CD14-positive monocyte (primary cell): ENCODE measurements around the gene D2HGDH. TPM values are rescaled to one million over a fixed set of nuclear protein-coding genes. Genes with fewer than 3 reads are reported as not detected.

Experiments used
- DNase-seq, 3 donors: peaks; one replicate each; pipeline ENCODE4 v3.0.0-alpha.2; 2011 to 2022
- H2AFZ ChIP-seq: 2 replicates; pipeline ENCODE4 v1.6.0; 2012; ENCODE audit warnings: mild to moderate bottlenecking, low read depth, low read length, inconsistent platforms; ENCODE audit not compliant: insufficient read depth, poor library complexity, severe bottlenecking
- H3K27ac ChIP-seq, 2 donors: 1 replicate in 1 of 2; 2 replicates in 1 of 2; pipeline ENCODE4 v1.5.1; 2012 to 2013; ENCODE audit warnings: low read length in 2 of 2, control low read depth in 1 of 2, inconsistent platforms in 1 of 2, low read depth in 1 of 2, mild to moderate bottlenecking in 1 of 2
- H3K27me3 ChIP-seq, 2 donors: one replicate each; pipeline versions ENCODE4 v1.6.0 to v1.6.1; 2011 to 2013; ENCODE audit warnings: low read length in 2 of 2; ENCODE audit not compliant: control insufficient read depth in 2 of 2, insufficient read depth in 2 of 2
- H3K36me3 ChIP-seq, 2 donors: replicated peaks in 1 of 2; 1 replicate in 1 of 2; 2 replicates in 1 of 2; pipeline versions ENCODE4 v1.5.1 to v1.6.1; 2012 to 2013; ENCODE audit warnings: low read length in 2 of 2, control low read depth in 1 of 2, inconsistent platforms in 1 of 2, mild to moderate bottlenecking in 1 of 2; ENCODE audit not compliant: insufficient read depth in 2 of 2, control insufficient read depth in 1 of 2
- H3K4me1 ChIP-seq, 2 donors: 1 replicate in 1 of 2; 2 replicates in 1 of 2; pipeline versions ENCODE4 v1.5.1 to v1.6.1; 2012 to 2013; ENCODE audit warnings: low read length in 2 of 2, control low read depth in 1 of 2, inconsistent platforms in 1 of 2, mild to moderate bottlenecking in 1 of 2, moderate library complexity in 1 of 2; ENCODE audit not compliant: insufficient read depth in 2 of 2, control insufficient read depth in 1 of 2
- H3K4me2 ChIP-seq: replicated peaks from 2 replicates; pipeline ENCODE3; 2012; ENCODE audit warnings: low read length, moderate library complexity, mild to moderate bottlenecking; ENCODE audit not compliant: poor library complexity, severe bottlenecking; ENCODE audit errors: extremely low read depth
- H3K4me3 ChIP-seq, 3 experiments: fragments of 200-600 bp in 1 of 3; sonication (generic) in 1 of 3; replicated peaks in 1 of 3; 1 replicate in 2 of 3; 2 replicates in 1 of 3; pipeline ENCODE4 v1.5.1; 2011 to 2013; ENCODE audit warnings: low read length in 3 of 3, mild to moderate bottlenecking in 3 of 3, control low read depth in 2 of 3, low read depth in 2 of 3, inconsistent platforms in 1 of 3, moderate library complexity in 1 of 3
- H3K79me2 ChIP-seq: 2 replicates; pipeline ENCODE4 v1.6.0; 2012; ENCODE audit warnings: mild to moderate bottlenecking, control low read depth, inconsistent platforms, low read length, moderate library complexity; ENCODE audit not compliant: insufficient read depth
- H3K9ac ChIP-seq: 2 replicates; pipeline ENCODE4 v1.6.0; 2017; ENCODE audit warnings: low read length, mild to moderate bottlenecking; ENCODE audit not compliant: insufficient read depth, poor library complexity, severe bottlenecking
- H3K9me3 ChIP-seq, 2 donors: replicated peaks in 1 of 2; 1 replicate in 1 of 2; 2 replicates in 1 of 2; pipeline versions ENCODE4 v1.5.1 to v1.6.1; 2012 to 2013; ENCODE audit warnings: low read length in 2 of 2, control low read depth in 1 of 2; ENCODE audit not compliant: control insufficient read depth in 1 of 2, insufficient read depth in 1 of 2
- H4K20me1 ChIP-seq: 2 replicates; pipeline ENCODE4 v1.6.0; 2012; ENCODE audit warnings: mild to moderate bottlenecking, low read length, control low read depth, moderate library complexity; ENCODE audit not compliant: insufficient read depth
- H3K27ac Mint-ChIP-seq, 7 donors: one replicate each; pipeline ENCODE4 v1.8.0; 2020; ENCODE audit warnings: mild to moderate bottlenecking in 7 of 7, mixed read lengths in 7 of 7, moderate library complexity in 6 of 7, inconsistent platforms in 2 of 7
- H3K27me3 Mint-ChIP-seq, 3 donors: one replicate each; pipeline ENCODE4 v1.8.0; 2021 to 2022; ENCODE audit warnings: low read depth in 3 of 3, mild to moderate bottlenecking in 3 of 3, mixed read lengths in 3 of 3, moderate library complexity in 3 of 3, inconsistent platforms in 1 of 3
- H3K36me3 Mint-ChIP-seq, 2 donors: one replicate each; pipeline ENCODE4 v1.8.0; 2020; ENCODE audit warnings: mixed read lengths in 2 of 2, inconsistent platforms in 1 of 2, mild to moderate bottlenecking in 1 of 2
- H3K4me1 Mint-ChIP-seq: one replicate; pipeline ENCODE4 v1.8.0; 2020; ENCODE audit warnings: mild to moderate bottlenecking, mixed read lengths
- H3K4me3 Mint-ChIP-seq, 2 donors: one replicate each; pipeline ENCODE4 v1.8.0; 2020; ENCODE audit warnings: mild to moderate bottlenecking in 2 of 2, mixed read lengths in 2 of 2, moderate library complexity in 1 of 2
- H3K9me3 Mint-ChIP-seq, 7 donors: one replicate each; pipeline ENCODE4 v1.8.0; 2020 to 2022; ENCODE audit warnings: mixed read lengths in 7 of 7, mild to moderate bottlenecking in 6 of 7, moderate library complexity in 6 of 7, inconsistent platforms in 2 of 7
- CTCF ChIP-seq: fragments of 200-600 bp; IDR thresholded peaks from one replicate; pipeline ENCODE4 v1.8.0; 2022; ENCODE audit warnings: antibody characterized with exemption, mild to moderate bottlenecking
- WGBS: methylation state at CpG from one replicate; pipeline ENCODE4 v1.1.5; 2013; ENCODE audit warnings: missing lambda C conversion rate; ENCODE audit not compliant: insufficient coverage; 5-methylcytosine and 5-hydroxymethylcytosine counted together
- intact Hi-C, 2 donors: fragments of 100-400 bp; cut with micrococcal nuclease; formaldehyde crosslinking; loops; one replicate each; pipeline versions ENCODE4 v1.15.0 to v1.15.1; 2023
- polyA plus RNA-seq, 3 donors: library from polyadenylated mRNA; depleted of rRNA in 1 of 3; unstranded in 2 of 3; stranded (reverse) in 1 of 3; fragments of 300-500 nt in 2 of 3; fragments of >200 nt in 1 of 3; fragmentation: Illumina TruSeq in 2 of 3; gene quantifications; 1 replicate in 2 of 3; 2 replicates in 1 of 3; pipeline ENCODE4 v1.2.3, GENCODE V29; 2012 to 2021

D2HGDH gene
- polyA plus RNA-seq, 3 donors: 1.0 to 57.1 (median 1.1) TPM

DNA sequence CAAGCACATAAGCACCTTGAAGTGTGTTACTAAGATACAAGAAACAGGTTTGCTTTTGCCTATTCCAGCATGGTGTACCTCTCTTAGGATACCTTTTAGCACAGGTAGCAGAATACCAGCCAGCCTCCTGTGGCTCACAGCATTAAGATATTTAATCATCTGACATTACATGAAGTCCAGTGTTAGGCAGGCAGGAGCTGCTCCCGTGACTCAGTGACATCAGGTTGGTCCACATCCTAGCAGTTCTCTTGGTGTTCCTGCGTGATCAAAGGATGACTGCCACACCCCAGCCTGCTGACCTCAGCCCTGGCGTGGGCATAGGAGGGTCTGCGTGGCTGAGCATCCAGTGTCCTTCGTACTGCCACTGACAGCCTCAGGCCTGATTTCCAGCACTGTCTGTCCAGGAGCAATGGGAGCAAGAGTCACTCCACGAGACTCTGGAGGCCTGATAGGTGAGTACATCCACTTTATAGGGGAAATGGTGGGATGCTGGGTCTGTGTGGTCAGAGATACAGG lies 44.2 kb upstream of the D2HGDH start:
- Mint-ChIP-seq H3K36me3 (peaks cover 22 to 40% of the 10 kb centered on the region in 2 donors), H3K9me3 (no peaks in the 10 kb centered on the region), H3K27me3 (peaks cover 0 to 1% (median 0%) of the 10 kb centered on the region in 3 donors), H3K4me3 (no peak overlapping the region), H3K4me1 (peaks cover 28% of the 10 kb centered on the region), H3K27ac (peak overlapping the region in 1 of 7 donors; percentile 41)
- Histone ChIP-seq H2AFZ (no peak overlapping the region), H3K4me1 (peaks cover 24 to 28% of the 10 kb centered on the region in 2 donors), H3K27me3 (no peaks in the 10 kb centered on the region), H3K4me2 (no peak overlapping the region), H4K20me1 (no peaks in the 10 kb centered on the region), H3K4me3 (no peak overlapping the region), H3K27ac (no peak overlapping the region), H3K9me3 (no peaks in the 10 kb centered on the region), H3K79me2 (peaks cover 45% of the 10 kb centered on the region), H3K36me3 (peaks cover 31 to 53% of the 10 kb centered on the region in 2 donors), H3K9ac (no peak overlapping the region)
- 89% methylated on average over 6 of the region's 6 CpGs for WGBS
- no peak for DNase-seq
- no peak for TF ChIP-seq CTCF
- intact Hi-C loops: no loop called here

DNA sequence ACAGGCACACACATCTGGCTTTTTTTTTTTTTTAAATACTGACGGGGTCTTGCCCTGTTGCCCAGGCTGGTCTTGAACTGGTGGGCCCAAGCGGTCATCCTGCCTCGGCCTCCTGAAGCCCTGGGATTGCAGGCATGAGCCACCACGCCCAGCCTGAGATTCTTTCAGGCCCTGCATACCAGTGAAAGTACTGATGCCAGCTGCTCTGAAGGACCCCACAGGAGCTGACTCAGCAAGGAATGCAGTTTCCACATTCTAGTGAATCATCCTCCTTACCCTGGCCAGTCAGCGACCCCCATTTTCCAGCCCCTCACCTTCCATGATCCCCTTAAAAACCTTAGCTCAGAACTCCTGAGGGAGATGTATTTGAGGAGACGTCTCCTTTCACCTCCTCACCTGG lies 42.0 kb upstream of the D2HGDH start:
- Histone ChIP-seq H3K36me3 (peaks cover 34 to 54% of the 10 kb centered on the region in 2 donors), H4K20me1 (no peaks in the 10 kb centered on the region), H3K4me2 (no peak overlapping the region), H3K9ac (no peak overlapping the region), H3K27ac (no peak overlapping the region), H3K9me3 (no peaks in the 10 kb centered on the region), H2AFZ (no peak overlapping the region), H3K4me3 (no peak overlapping the region), H3K79me2 (peaks cover 27% of the 10 kb centered on the region), H3K4me1 (peaks cover 14 to 16% of the 10 kb centered on the region in 2 donors), H3K27me3 (no peaks in the 10 kb centered on the region)
- intact Hi-C loops: no loop called here
- Mint-ChIP-seq H3K4me1 (peaks cover 21% of the 10 kb centered on the region), H3K4me3 (no peak overlapping the region), H3K9me3 (no peaks in the 10 kb centered on the region), H3K27ac (peak overlapping the region in 1 of 7 donors; percentile 12), H3K36me3 (peaks cover 27 to 52% of the 10 kb centered on the region in 2 donors), H3K27me3 (peaks cover 0 to 1% (median 0%) of the 10 kb centered on the region in 3 donors)
- WGBS: 96% methylated on average over 5 of the region's 6 CpGs
- no peak for TF ChIP-seq CTCF
- no peak for DNase-seq
